ENCODE measurements around the gene KCNJ16.

KCNJ16 gene

GRCh38 chr17:70060415-70060814 lies 14.6 kb upstream of the KCNJ16 start:
- in situ Hi-C loops (cut with MboI; ENCODE audit: low pct_unique_long_range_greater_than_20kb, low sequenced_read_pairs), result no loop called here
- DNase-seq, result no peak

DNA sequence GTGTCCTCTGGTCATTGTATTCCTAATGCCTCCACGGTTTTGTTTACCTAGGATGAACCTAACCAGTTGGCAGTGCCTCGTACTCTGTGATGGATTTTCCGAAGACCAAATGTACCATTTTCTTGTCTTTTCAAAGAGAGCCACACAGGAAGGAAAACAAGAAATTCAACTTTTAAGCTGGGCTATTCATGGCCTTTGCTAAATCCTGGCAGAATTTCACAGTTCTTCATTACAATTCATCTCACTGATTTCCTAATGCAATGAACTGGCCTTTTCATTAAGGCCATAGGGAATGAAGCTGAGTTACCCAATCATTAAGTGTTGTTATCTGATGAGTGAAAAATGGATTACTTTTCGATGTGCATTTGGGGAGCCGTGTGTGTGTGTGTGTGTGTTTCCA lies 7.9 kb upstream of the KCNJ16 start:
- in situ Hi-C loops (cut with MboI; ENCODE audit: low pct_unique_long_range_greater_than_20kb, low sequenced_read_pairs), result no loop called here
- no peak for DNase-seq

DNA sequence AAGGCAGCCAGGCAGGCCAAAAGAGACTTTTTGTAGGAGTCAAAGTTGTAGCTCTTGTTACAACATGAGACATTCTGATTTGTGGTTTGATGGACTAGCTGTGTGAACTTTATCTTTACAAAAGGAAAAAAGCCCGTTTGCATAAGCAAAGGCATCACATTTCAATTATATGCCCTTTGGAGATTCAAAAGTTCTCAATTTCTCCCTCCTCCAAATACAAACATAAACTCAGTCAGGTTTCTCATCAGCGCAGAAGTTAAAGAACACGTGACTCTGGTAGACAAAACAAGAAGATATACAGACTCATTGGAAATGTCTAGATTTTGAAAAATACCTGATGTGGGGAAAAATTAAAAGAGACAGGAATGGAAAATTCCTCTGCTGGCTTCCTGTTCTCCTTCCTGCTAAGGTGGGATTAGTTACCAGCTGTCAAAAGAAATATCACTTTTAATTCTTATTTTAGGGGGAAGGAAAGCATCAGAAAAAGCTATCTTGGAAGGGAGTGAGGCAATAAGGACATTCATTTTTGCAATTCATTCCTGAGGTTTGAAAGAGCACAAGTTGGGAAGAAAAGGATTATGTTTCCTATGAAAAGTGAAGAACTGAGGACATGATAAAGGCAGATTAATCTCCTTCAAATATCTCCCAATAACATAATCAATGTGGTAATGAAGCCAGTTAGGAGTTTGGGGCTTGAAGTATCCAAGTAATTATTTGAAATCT lies 4.6 kb upstream of the KCNJ16 start:
- in situ Hi-C loops (cut with MboI; ENCODE audit: low pct_unique_long_range_greater_than_20kb, low sequenced_read_pairs), result no loop called here
- no peak for DNase-seq

DNA sequence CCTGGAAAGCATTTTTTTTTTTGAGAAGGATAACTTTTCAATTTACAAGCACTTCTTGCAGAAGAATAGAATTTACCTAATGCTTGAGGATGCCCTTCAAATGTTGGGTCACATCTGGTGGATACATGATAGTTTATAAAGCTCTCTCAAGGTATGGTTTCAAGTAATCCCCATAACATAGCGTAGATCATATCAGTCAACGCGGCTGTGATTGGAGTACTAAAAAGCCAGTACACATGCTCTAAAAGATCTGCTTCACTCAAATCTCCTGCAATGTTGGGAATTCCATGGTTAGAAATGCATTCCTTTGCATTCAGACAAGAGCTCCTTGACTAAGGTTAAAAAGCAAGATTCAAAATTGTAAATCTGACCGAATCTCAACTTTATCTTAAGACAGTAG lies 3.9 kb upstream of the KCNJ16 start:
- in situ Hi-C loops (cut with MboI; ENCODE audit: low pct_unique_long_range_greater_than_20kb, low sequenced_read_pairs), result no loop called here
- no peak for DNase-seq

GRCh38 chr17:70071620-70072019 lies 3.4 kb upstream of the KCNJ16 start:
- in situ Hi-C loops (cut with MboI; ENCODE audit: low pct_unique_long_range_greater_than_20kb, low sequenced_read_pairs), result no loop called here
- DNase-seq, result no peak

- no peak for DNase-seq
- in situ Hi-C loops (cut with MboI; ENCODE audit: low pct_unique_long_range_greater_than_20kb, low sequenced_read_pairs), result no loop called here
Measured at GRCh38 chr17:70072546-70073309, 2.3 kb upstream of the KCNJ16 start.

GRCh38 chr17:70073310-70073709 lies 1.7 kb upstream of the KCNJ16 start:
- in situ Hi-C loops (cut with MboI; ENCODE audit: low pct_unique_long_range_greater_than_20kb, low sequenced_read_pairs), result no loop called here

GRCh38 chr17:70073799-70074198 lies 1.2 kb upstream of the KCNJ16 start:
- DNase-seq, result no peak
- in situ Hi-C loops (cut with MboI; ENCODE audit: low pct_unique_long_range_greater_than_20kb, low sequenced_read_pairs), result no loop called here

More at GRCh38 chr17:70073310-70073709, 1.7 kb upstream of the KCNJ16 start:
- no peak for DNase-seq

- no peak for DNase-seq
- in situ Hi-C loops (cut with MboI; ENCODE audit: low pct_unique_long_range_greater_than_20kb, low sequenced_read_pairs), result no loop called here
Measured at GRCh38 chr17:70074236-70074830, 692 bp upstream of the KCNJ16 start.

- in situ Hi-C loops (cut with MboI; ENCODE audit: low pct_unique_long_range_greater_than_20kb, low sequenced_read_pairs), result no loop called here
- no peak for DNase-seq
Measured at GRCh38 chr17:70076189-70076588, 1.2 kb downstream of the KCNJ16 start.

DNA sequence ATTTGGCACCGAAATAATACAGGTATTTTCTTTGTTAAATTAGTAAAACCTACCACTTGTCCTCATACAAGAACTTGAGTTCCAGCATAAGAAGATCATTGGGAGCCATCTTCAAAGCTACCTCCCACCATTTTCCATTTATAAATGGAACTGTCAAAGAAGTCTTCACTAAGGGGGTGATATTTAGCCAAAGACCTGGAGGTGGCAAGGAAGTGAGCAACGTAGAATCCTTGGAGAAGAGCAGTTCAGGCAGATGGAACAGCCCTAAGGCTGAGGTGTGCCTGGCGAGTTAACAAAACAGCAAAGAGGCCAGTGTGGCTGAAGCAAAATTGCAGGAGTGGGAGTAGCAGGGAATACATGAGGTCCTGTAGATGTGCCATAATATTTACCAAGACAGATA lies 1.8 kb downstream of the KCNJ16 start:
- no peak for DNase-seq
- in situ Hi-C loops (cut with MboI; ENCODE audit: low pct_unique_long_range_greater_than_20kb, low sequenced_read_pairs), result no loop called here

DNA sequence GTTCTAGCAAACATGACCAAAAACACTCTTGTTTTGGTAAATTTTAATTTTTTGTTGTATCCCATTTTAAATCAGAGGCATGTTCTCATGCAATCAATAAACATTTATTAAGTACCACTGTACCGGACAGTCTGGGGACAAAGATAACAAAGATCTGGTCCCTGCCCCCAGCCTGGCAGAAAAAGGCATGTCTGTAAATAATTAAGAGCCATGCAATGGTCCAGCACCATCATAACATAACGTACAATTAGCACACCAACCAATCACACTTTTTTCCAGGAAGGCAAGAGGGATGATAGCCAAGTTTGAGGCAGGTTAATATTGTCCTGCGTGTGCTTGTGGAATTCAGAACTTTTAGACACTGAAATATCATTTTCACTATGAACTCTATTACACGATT lies 3.5 kb downstream of the KCNJ16 start:
- no peak for DNase-seq
- in situ Hi-C loops (cut with MboI; ENCODE audit: low pct_unique_long_range_greater_than_20kb, low sequenced_read_pairs), result no loop called here

DNA sequence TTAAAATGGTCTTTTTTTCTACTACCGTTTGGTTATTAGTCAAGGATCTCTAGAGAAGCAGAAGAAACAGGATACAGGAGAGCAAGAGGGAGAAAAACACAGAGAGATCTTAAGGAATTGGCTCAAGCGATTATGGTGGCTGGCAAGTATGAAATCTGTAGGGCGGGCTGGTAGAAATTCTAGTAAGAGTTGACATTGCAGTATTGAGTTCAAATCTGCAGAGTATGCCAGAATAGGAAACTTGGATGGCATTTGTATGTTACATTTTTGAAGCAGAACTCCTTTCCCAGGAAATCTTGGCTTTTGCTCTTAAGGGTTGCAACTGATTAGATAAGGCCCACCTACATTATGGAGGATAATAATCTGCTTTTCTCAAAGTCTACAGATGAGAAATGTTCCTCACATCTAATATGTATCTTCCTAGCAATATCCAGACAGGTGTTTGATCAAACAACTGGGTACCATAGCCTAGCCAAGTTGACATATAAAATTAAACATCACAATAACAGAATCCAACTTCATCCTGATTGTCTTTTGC lies 4.0 kb downstream of the KCNJ16 start:
- DNase-seq, result no peak
- in situ Hi-C loops (cut with MboI; ENCODE audit: low pct_unique_long_range_greater_than_20kb, low sequenced_read_pairs), result no loop called here

DNA sequence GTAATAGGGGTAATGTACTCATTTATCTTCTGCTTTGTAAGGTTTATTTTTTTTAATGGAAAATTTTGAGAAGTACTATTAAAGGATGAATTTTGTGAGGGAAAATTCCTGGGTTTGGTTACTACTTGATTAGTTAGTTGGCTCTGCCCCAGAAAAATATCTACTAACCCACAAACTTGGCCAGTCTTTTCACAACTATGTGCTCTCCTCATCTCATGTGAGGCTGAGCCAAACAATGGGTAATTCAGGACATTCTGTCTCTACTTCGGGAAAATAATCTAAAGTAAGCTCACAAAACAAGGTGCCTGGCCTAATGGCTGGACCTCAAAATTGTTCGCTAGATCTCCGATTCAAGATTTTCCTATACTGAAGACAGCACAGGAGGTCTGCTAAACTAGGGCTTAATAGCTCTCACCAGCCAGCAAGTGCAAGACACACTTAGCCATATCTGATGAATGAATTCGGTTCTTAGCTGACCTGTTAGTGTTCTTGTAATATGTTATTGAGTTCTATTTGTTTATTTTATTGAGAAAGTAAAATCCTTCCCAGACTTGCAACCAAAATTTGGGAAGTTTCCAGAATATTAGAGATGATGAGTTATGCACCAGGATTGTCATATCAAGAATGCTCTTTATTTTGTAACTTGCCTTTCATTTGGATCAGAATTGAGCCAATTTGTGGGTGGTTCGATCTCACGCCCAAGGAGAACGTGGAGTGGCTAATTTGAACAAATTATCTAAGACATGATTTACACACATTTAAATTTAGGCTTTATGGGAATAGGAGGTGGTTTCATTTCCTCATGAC lies 5.7 kb downstream of the KCNJ16 start:
- DNase-seq, result no peak
- in situ Hi-C loops (cut with MboI; ENCODE audit: low pct_unique_long_range_greater_than_20kb, low sequenced_read_pairs), result no loop called here

GRCh38 chr17:70081885-70082284 lies 6.9 kb downstream of the KCNJ16 start:
- no peak for DNase-seq
- in situ Hi-C loops (cut with MboI; ENCODE audit: low pct_unique_long_range_greater_than_20kb, low sequenced_read_pairs), result no loop called here

DNA sequence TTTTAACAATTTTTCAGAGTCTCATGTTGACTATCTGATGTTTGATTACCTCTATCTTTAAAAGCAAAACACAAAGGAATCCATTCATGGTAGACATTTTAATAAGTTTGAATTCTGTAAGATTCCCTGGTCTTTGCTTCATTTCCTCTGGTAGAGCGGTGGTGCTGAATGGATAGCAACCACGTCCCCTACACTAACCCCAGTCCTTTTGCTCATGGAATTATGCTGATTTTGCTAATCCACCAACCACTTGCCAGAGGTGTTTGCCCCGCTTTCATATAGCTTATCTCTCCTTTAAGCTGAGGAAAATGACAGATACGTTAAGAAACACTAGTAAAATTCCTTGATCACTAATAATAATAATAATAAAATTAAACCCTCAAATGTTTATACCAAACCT lies 9.5 kb downstream of the KCNJ16 start:
- in situ Hi-C loops (cut with MboI; ENCODE audit: low pct_unique_long_range_greater_than_20kb, low sequenced_read_pairs), result no loop called here
- DNase-seq, result no peak

- in situ Hi-C loops (cut with MboI; ENCODE audit: low pct_unique_long_range_greater_than_20kb, low sequenced_read_pairs), result no loop called here
- no peak for DNase-seq
Measured at GRCh38 chr17:70086516-70086915, 11.5 kb downstream of the KCNJ16 start.

- in situ Hi-C loops (cut with MboI; ENCODE audit: low pct_unique_long_range_greater_than_20kb, low sequenced_read_pairs), result no loop called here
- DNase-seq, result no peak
Measured at GRCh38 chr17:70089513-70090148, 14.6 kb downstream of the KCNJ16 start.

- in situ Hi-C loops (cut with MboI; ENCODE audit: low pct_unique_long_range_greater_than_20kb, low sequenced_read_pairs), result no loop called here
- no peak for DNase-seq
Measured at GRCh38 chr17:70091005-70091568, 16.1 kb downstream of the KCNJ16 start.
